Activated T-helper 1 cell treated with anti-CD3 and anti-CD28 coated beads, Interleukin-12 subunit alpha, Interleukin-12 subunit beta, Interleukin-2, Interleukin-4 antibody, amounts not matched to agents 30 ng/mL and 10 ng/mL and 1 ng/mL, durations not matched to agents 14 hours and 24 hours and 36 hours (primary cell): ENCODE results near the gene LMO1. TPM values are rescaled to one million over a fixed set of nuclear protein-coding genes. Genes with fewer than 3 reads are reported as not detected.

Experiments used
- DNase-seq: peaks from one replicate; pipeline ENCODE4 v3.0.0; 2021; ENCODE audit warnings: low spot score
- H3K27ac Mint-ChIP-seq: one replicate; pipeline ENCODE4 v1.8.0; 2021; ENCODE audit warnings: mild to moderate bottlenecking, mixed read lengths
- H3K27me3 Mint-ChIP-seq: one replicate; pipeline ENCODE4 v1.8.0; 2022; ENCODE audit warnings: mild to moderate bottlenecking, moderate library complexity, mixed read lengths; ENCODE audit not compliant: insufficient read depth
- H3K36me3 Mint-ChIP-seq: one replicate; pipeline ENCODE4 v1.8.0; 2021; ENCODE audit warnings: low read depth, mixed read lengths
- H3K4me1 Mint-ChIP-seq: one replicate; pipeline ENCODE4 v1.8.0; 2021; ENCODE audit warnings: low read depth, mixed read lengths
- H3K4me3 Mint-ChIP-seq: one replicate; pipeline ENCODE4 v1.8.0; 2021; ENCODE audit warnings: mild to moderate bottlenecking, moderate library complexity, mixed read lengths
- H3K9me3 Mint-ChIP-seq: one replicate; pipeline ENCODE4 v1.8.0; 2021; ENCODE audit warnings: mixed read lengths
- intact Hi-C: fragments of 100-400 bp; cut with micrococcal nuclease; formaldehyde crosslinking; loops from one replicate; pipeline ENCODE4 v1.15.1; 2024
- total RNA-seq: library from RNA; stranded (reverse); gene quantifications from 2 replicates; pipeline ENCODE4 v1.2.3, GENCODE V29; 2022

Gene LMO1
- total RNA-seq, 1 donor from 2014 or later: not detected

- Mint-ChIP-seq H3K36me3 (no peaks in the 10 kb centered on the region), H3K4me1 (no peaks in the 10 kb centered on the region), H3K27ac (no peak overlapping the region), H3K27me3 (peaks cover 14% of the 10 kb centered on the region), H3K9me3 (no peaks in the 10 kb centered on the region), H3K4me3 (no peak overlapping the region)
- DNase-seq: no peak
- intact Hi-C loops: no loop called here
These were observed 21.0 kb downstream of the LMO1 start for GRCh38 chr11:8242499-8243280.

- no peaks in the 10 kb centered on the region for H3K4me1 Mint-ChIP-seq
- intact Hi-C loops: no loop called here
- no peak for DNase-seq
- no peak overlapping the region for H3K4me3 Mint-ChIP-seq
- peaks cover 14% of the 10 kb centered on the region for H3K27me3 Mint-ChIP-seq
- no peaks in the 10 kb centered on the region for H3K9me3 Mint-ChIP-seq
- H3K27ac Mint-ChIP-seq: no peak overlapping the region
- H3K36me3 Mint-ChIP-seq: no peaks in the 10 kb centered on the region
These were observed 21.6 kb downstream of the LMO1 start for GRCh38 chr11:8242118-8242475.

- no peak overlapping the region for H3K27ac Mint-ChIP-seq
These were observed 22.1 kb downstream of the LMO1 start for GRCh38 chr11:8241373-8242117.

GRCh38 chr11:8239536-8240228, 24.0 kb downstream of the LMO1 start:
- Mint-ChIP-seq H3K36me3 (no peaks in the 10 kb centered on the region), H3K4me3 (no peak overlapping the region), H3K4me1 (no peaks in the 10 kb centered on the region), H3K9me3 (no peaks in the 10 kb centered on the region), H3K27me3 (peaks cover 6% of the 10 kb centered on the region), H3K27ac (no peak overlapping the region)
- intact Hi-C loops: no loop called here
- no peak for DNase-seq

More at GRCh38 chr11:8241373-8242117, 22.1 kb downstream of the LMO1 start:
- Mint-ChIP-seq H3K27me3 (peaks cover 13% of the 10 kb centered on the region), H3K4me1 (no peaks in the 10 kb centered on the region), H3K36me3 (no peaks in the 10 kb centered on the region), H3K9me3 (no peaks in the 10 kb centered on the region), H3K4me3 (no peak overlapping the region)
- intact Hi-C loops: no loop called here
- no peak for DNase-seq

GRCh38 chr11:8239040-8239439, 24.6 kb downstream of the LMO1 start:
- Mint-ChIP-seq H3K9me3 (no peaks in the 10 kb centered on the region), H3K36me3 (no peaks in the 10 kb centered on the region), H3K27ac (no peak overlapping the region), H3K27me3 (peaks cover 2% of the 10 kb centered on the region), H3K4me3 (no peak overlapping the region), H3K4me1 (no peaks in the 10 kb centered on the region)
- intact Hi-C loops: no loop called here
- DNase-seq: no peak

GRCh38 chr11:8237453-8237852, 26.2 kb downstream of the LMO1 start:
- Mint-ChIP-seq H3K36me3 (no peaks in the 10 kb centered on the region), H3K27me3 (peaks cover 2% of the 10 kb centered on the region), H3K9me3 (no peaks in the 10 kb centered on the region), H3K4me3 (no peak overlapping the region), H3K4me1 (no peaks in the 10 kb centered on the region), H3K27ac (no peak overlapping the region)
- DNase-seq: no peak
- intact Hi-C loops: no loop called here

- no peak overlapping the region for H3K27ac Mint-ChIP-seq
- no peak overlapping the region for H3K4me3 Mint-ChIP-seq
- H3K9me3 Mint-ChIP-seq: no peaks in the 10 kb centered on the region
- DNase-seq: no peak
- H3K27me3 Mint-ChIP-seq: no peaks in the 10 kb centered on the region
- intact Hi-C loops: no loop called here
- no peaks in the 10 kb centered on the region for H3K36me3 Mint-ChIP-seq
- H3K4me1 Mint-ChIP-seq: no peaks in the 10 kb centered on the region
These were observed 27.8 kb downstream of the LMO1 start for GRCh38 chr11:8235925-8236324.

GRCh38 chr11:8234910-8235309, 28.8 kb downstream of the LMO1 start:
- no peaks in the 10 kb centered on the region for H3K36me3 Mint-ChIP-seq
- intact Hi-C loops: no loop called here
- no peak for DNase-seq
- no peak overlapping the region for H3K4me3 Mint-ChIP-seq
- no peaks in the 10 kb centered on the region for H3K9me3 Mint-ChIP-seq
- H3K4me1 Mint-ChIP-seq: no peaks in the 10 kb centered on the region
- no peak overlapping the region for H3K27ac Mint-ChIP-seq
- peaks cover 3% of the 10 kb centered on the region for H3K27me3 Mint-ChIP-seq

- Mint-ChIP-seq H3K27me3 (peaks cover 3% of the 10 kb centered on the region), H3K9me3 (no peaks in the 10 kb centered on the region), H3K36me3 (no peaks in the 10 kb centered on the region), H3K27ac (no peak overlapping the region), H3K4me1 (no peaks in the 10 kb centered on the region), H3K4me3 (no peak overlapping the region)
- no peak for DNase-seq
- intact Hi-C loops: no loop called here
These were observed 29.3 kb downstream of the LMO1 start for GRCh38 chr11:8234425-8234821.

- Mint-ChIP-seq H3K9me3 (no peaks in the 10 kb centered on the region), H3K27ac (no peak overlapping the region), H3K4me3 (no peak overlapping the region), H3K27me3 (peaks cover 6% of the 10 kb centered on the region), H3K36me3 (no peaks in the 10 kb centered on the region), H3K4me1 (no peaks in the 10 kb centered on the region)
- intact Hi-C loops: no loop called here
- no peak for DNase-seq
These were observed 29.8 kb downstream of the LMO1 start for GRCh38 chr11:8233691-8234424.

- no peak for DNase-seq
- H3K9me3 Mint-ChIP-seq: no peaks in the 10 kb centered on the region
These were observed 30.6 kb downstream of the LMO1 start for GRCh38 chr11:8232849-8233606.

GRCh38 chr11:8232414-8232813, 31.3 kb downstream of the LMO1 start:
- no peak overlapping the region for H3K4me3 Mint-ChIP-seq
- H3K36me3 Mint-ChIP-seq: no peaks in the 10 kb centered on the region
- H3K9me3 Mint-ChIP-seq: no peaks in the 10 kb centered on the region
- no peak overlapping the region for H3K27ac Mint-ChIP-seq
- peaks cover 6% of the 10 kb centered on the region for H3K27me3 Mint-ChIP-seq
- intact Hi-C loops: no loop called here
- no peak for DNase-seq
- no peaks in the 10 kb centered on the region for H3K4me1 Mint-ChIP-seq

More at GRCh38 chr11:8232849-8233606, 30.6 kb downstream of the LMO1 start:
- H3K27me3 Mint-ChIP-seq: peaks cover 6% of the 10 kb centered on the region
- intact Hi-C loops: no loop called here
- no peaks in the 10 kb centered on the region for H3K4me1 Mint-ChIP-seq
- H3K36me3 Mint-ChIP-seq: no peaks in the 10 kb centered on the region
- H3K27ac Mint-ChIP-seq: no peak overlapping the region
- H3K4me3 Mint-ChIP-seq: no peak overlapping the region
